HFFc6 (cell line): Measurements from ENCODE around the gene GRPEL1. TPM values are rescaled to one million over a fixed set of nuclear protein-coding genes. Genes with fewer than 3 reads are reported as not detected.

Experiments used
- DNase-seq: peaks from one replicate; pipeline ENCODE4 v3.0.0-alpha.2; 2018
- H3K27ac Mint-ChIP-seq: 2 replicates; pipeline ENCODE4 v1.8.0; 2020; ENCODE audit warnings: mild to moderate bottlenecking, mixed read lengths
- H3K27me3 Mint-ChIP-seq: 2 replicates; pipeline ENCODE4 v1.8.0; 2021; ENCODE audit warnings: mild to moderate bottlenecking, moderate library complexity, mixed read lengths; ENCODE audit not compliant: insufficient read depth
- H3K36me3 Mint-ChIP-seq: 2 replicates; pipeline ENCODE4 v1.8.0; 2021; ENCODE audit warnings: low read depth, mixed read lengths
- H3K4me1 Mint-ChIP-seq: 2 replicates; pipeline ENCODE4 v1.8.0; 2020; ENCODE audit warnings: low read depth, mixed read lengths
- H3K4me3 Mint-ChIP-seq: 2 replicates; pipeline ENCODE4 v1.8.0; 2020; ENCODE audit warnings: mild to moderate bottlenecking, moderate library complexity, mixed read lengths
- H3K9me3 Mint-ChIP-seq: 2 replicates; pipeline ENCODE4 v1.8.0; 2020; ENCODE audit warnings: mild to moderate bottlenecking, mixed read lengths
- total RNA-seq, 6 experiments: library from RNA; stranded (reverse); fragmentation: NEBNext Ultra II Directional; extraction: Animal tissue kit (Norgen Biotek cat#: 25700); gene quantifications; 2 replicates in 1 of 6; 3 replicates in 5 of 6; pipeline ENCODE4 v1.2.3, GENCODE V29; 2021
- TF ChIP-seq, protein P1 (sequence below): fragments of 200-600 bp; sonication (generic); IDR thresholded peaks from 2 replicates; pipeline ENCODE4 v1.5.0; 2021; ENCODE audit warnings: antibody characterized with exemption, mild to moderate bottlenecking

The GRPEL1 gene
- total RNA-seq, 6 experiments from 2014 or later: 43.1 to 62.1 (median 45.3) TPM

DNA sequence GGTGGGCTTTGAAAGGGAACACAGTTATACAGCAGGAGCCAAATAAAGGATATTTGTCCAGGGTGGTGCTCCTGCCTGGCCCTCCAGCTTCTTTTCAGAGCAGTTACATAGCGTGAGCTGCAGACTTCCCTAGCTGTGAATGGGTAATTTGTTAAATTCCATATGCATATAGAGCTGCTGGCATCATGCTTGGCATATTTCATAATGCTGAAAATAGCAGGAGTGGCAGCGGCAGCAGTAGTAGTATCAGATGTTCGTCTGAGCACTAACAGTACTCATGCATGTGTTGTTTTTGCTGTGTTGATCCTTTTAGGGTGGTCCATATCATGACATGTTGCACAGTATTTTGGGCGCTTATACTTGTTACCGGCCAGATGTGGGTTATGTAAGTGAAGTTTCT is 58.3 kb downstream of the GRPEL1 start:
- TF ChIP-seq, protein P1, sequence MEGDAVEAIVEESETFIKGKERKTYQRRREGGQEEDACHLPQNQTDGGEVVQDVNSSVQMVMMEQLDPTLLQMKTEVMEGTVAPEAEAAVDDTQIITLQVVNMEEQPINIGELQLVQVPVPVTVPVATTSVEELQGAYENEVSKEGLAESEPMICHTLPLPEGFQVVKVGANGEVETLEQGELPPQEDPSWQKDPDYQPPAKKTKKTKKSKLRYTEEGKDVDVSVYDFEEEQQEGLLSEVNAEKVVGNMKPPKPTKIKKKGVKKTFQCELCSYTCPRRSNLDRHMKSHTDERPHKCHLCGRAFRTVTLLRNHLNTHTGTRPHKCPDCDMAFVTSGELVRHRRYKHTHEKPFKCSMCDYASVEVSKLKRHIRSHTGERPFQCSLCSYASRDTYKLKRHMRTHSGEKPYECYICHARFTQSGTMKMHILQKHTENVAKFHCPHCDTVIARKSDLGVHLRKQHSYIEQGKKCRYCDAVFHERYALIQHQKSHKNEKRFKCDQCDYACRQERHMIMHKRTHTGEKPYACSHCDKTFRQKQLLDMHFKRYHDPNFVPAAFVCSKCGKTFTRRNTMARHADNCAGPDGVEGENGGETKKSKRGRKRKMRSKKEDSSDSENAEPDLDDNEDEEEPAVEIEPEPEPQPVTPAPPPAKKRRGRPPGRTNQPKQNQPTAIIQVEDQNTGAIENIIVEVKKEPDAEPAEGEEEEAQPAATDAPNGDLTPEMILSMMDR: no peak
- Mint-ChIP-seq H3K27ac (no peak overlapping the region), H3K4me3 (no peak overlapping the region), H3K4me1 (no peaks in the 10 kb centered on the region), H3K27me3 (no peaks in the 10 kb centered on the region), H3K36me3 (peaks cover 18% of the 10 kb centered on the region), H3K9me3 (no peaks in the 10 kb centered on the region)
- DNase-seq: no peak

Other genes starting within 250 kb of the GRPEL1 start
- 10 to 100 TPM; 23.3 to 32.5 (median 27.9) TPM for gene TBC1D14, start 158.2 kb downstream of the GRPEL1 start, total RNA-seq
- gene TADA2B, start 24.7 kb downstream of the GRPEL1 start, total RNA-seq: 10 to 100 TPM; 15.5 to 19.9 (median 17.9) TPM
- gene SORCS2, start 124.5 kb upstream of the GRPEL1 start, total RNA-seq: under 1 TPM in 3 of 6 experiments, not detected in 3; 0.05 to 0.15 (median 0.12) TPM